C4-2B (cell line): ENCODE data around the gene EPB41L4B.

ENCODE experiments used
- H3K27ac ChIP-seq: fragments of 450-650 bp; 2 replicates; pipeline ENCODE4 v1.5.1; 2017
- CTCF ChIP-seq: fragments of 450-650 bp; conservative IDR thresholded peaks from 2 replicates; pipeline ENCODE4 v1.5.1; 2017; ENCODE audit warnings: mild to moderate bottlenecking
- ZFX ChIP-seq: fragments of 450-650 bp; IDR thresholded peaks from 2 replicates; pipeline ENCODE4 v1.6.1; 2017

The EPB41L4B gene

GRCh38 chr9:109145051-109145450 is 175.8 kb downstream of the EPB41L4B start:
- no peak overlapping the region for H3K27ac ChIP-seq
- TF ChIP-seq CTCF, result no peak
- no peak for TF ChIP-seq ZFX

- no peak overlapping the region for H3K27ac ChIP-seq
- TF ChIP-seq CTCF (peak; percentile 52), ZFX (no peak)
Measured at GRCh38 chr9:109143881-109144562, 176.8 kb downstream of the EPB41L4B start.

GRCh38 chr9:109141375-109141774 is 179.5 kb downstream of the EPB41L4B start:
- TF ChIP-seq CTCF (no peak), ZFX (no peak)

DNA sequence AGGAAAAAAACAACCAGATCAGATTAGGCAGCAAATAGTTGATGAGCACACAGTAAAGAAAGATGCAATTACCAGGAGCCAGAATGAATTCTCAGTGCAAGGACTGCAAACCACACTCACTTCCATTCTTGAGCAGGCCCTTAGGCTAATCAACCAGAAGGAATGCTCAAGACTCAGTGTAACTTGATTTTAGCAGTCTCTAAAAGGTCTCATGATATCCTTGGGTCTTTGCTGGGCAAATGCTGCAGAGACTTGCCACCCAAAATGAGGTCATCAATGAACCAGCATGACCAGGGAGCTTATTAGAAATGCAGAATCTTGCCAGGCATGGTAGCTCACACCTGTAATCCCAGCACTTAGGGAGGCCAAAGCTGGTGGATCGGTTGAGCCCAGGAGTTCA is 181.0 kb downstream of the EPB41L4B start:
- TF ChIP-seq CTCF (no peak), ZFX (no peak)

More at GRCh38 chr9:109141375-109141774, 179.5 kb downstream of the EPB41L4B start:
- no peak overlapping the region for H3K27ac ChIP-seq

GRCh38 chr9:109138421-109138820 is 182.4 kb downstream of the EPB41L4B start:
- no peak overlapping the region for H3K27ac ChIP-seq
- TF ChIP-seq ZFX, result no peak
- TF ChIP-seq CTCF, result no peak

More for the DNA sequence above, 181.0 kb downstream of the EPB41L4B start:
- no peak overlapping the region for H3K27ac ChIP-seq

DNA sequence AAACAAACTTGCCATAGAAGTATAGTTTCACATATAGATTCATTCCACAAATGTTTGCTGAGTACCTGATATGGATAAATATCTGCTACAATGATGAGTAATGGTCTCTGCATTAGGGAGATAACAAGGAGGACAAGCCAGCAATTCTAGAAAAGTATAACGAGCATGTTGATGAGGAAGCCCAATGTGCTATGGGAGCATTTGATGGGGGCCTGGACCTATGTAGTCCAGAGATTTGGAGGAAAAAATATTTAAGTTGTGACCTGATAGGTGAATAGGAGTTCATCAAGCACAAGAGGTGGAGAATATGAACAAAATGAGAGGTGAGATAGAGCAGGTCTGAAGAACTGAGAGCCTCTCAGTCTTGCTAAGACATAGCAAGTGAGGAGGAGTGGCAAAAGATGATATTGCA is 186.7 kb downstream of the EPB41L4B start:
- TF ChIP-seq ZFX (no peak), CTCF (no peak)
- H3K27ac ChIP-seq, result no peak overlapping the region

DNA sequence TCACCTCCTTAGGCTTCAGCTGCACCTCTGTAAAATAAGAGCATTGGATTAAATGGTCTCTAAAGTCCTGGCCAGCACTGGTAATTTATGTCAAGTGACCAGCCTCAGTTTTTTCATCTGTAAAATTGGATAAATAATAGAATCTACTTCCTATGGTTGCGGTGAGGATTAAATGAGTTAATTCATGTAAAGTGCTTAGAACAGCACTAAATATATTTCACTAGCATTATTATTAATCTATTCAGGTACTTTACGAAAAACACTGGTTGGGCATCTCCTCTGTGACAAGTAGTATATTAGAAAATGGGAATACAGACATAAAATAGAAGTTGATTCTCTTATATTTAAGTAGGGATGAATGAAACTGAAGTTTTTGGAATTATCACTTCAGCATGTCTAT is 187.3 kb downstream of the EPB41L4B start:
- no peak overlapping the region for H3K27ac ChIP-seq
- TF ChIP-seq ZFX (no peak), CTCF (no peak)
